ENCODE measurements around the gene RIPK1. TPM values are rescaled to one million over a fixed set of nuclear protein-coding genes. Genes with fewer than 3 reads are reported as not detected.

Gene RIPK1
- total RNA-seq, 1 donor from 2014 or later = 18.4 TPM

DNA sequence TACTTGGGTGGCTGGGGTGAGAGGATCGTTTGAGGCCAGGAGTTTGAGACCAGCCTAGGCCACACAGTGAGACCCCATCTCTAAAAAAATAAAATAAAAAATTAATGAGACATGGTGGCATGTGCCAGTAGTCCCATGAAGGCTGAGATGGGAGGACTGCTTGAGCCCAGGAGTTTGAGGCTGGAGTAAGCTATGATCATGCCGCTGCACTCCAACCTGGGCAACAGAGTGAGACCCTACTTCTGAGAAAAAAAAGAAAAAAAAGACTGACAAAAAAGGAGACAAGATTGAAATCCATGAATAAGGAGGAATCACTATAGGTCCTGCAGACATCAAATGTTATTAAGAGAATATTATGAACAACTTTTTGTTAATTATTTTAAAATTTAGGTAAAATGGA is 26.5 kb downstream of the RIPK1 start:
- peaks cover 33% of the 10 kb centered on the region for H3K36me3 Mint-ChIP-seq

DNA sequence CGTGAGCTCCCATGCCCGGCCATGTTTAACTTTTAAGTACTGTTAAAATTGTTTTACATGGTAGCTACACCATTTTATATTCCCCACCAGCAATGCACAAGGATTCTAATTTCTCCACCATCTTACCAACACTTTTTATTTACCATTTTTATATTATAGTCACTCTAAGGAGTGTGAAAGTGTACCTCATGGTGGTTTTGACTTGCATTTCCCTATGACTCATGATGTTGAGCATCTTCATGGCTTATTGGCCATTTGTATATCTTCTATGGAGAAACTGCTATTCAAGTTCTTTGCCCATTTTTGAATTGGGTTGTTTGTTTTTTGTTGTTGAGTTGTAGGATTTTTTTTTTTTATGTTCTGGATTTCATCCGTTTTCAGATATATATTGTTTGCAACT is 34.6 kb downstream of the RIPK1 start:
- Mint-ChIP-seq H3K9me3 (no peaks in the 10 kb centered on the region), H3K27me3 (ENCODE audit: low read depth) (no peaks in the 10 kb centered on the region), H3K27ac (no peak overlapping the region), H3K4me1 (no peaks in the 10 kb centered on the region), H3K4me3 (no peak overlapping the region), H3K36me3 (peaks cover 42% of the 10 kb centered on the region)
- DNase-seq (ENCODE audit: low spot score in 2 of 2, unreplicated experiment in 2 of 2) = no peak
- TF ChIP-seq, protein P1, sequence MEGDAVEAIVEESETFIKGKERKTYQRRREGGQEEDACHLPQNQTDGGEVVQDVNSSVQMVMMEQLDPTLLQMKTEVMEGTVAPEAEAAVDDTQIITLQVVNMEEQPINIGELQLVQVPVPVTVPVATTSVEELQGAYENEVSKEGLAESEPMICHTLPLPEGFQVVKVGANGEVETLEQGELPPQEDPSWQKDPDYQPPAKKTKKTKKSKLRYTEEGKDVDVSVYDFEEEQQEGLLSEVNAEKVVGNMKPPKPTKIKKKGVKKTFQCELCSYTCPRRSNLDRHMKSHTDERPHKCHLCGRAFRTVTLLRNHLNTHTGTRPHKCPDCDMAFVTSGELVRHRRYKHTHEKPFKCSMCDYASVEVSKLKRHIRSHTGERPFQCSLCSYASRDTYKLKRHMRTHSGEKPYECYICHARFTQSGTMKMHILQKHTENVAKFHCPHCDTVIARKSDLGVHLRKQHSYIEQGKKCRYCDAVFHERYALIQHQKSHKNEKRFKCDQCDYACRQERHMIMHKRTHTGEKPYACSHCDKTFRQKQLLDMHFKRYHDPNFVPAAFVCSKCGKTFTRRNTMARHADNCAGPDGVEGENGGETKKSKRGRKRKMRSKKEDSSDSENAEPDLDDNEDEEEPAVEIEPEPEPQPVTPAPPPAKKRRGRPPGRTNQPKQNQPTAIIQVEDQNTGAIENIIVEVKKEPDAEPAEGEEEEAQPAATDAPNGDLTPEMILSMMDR (IDR thresholded peaks at IDR 0.05; ENCODE audit: unreplicated experiment) = no peak

More for the DNA sequence above, 26.5 kb downstream of the RIPK1 start:
- no peak for DNase-seq (ENCODE audit: low spot score in 2 of 2, unreplicated experiment in 2 of 2)
- H3K27ac Mint-ChIP-seq = no peak overlapping the region
- no peaks in the 10 kb centered on the region for H3K27me3 Mint-ChIP-seq (ENCODE audit: low read depth)
- TF ChIP-seq, protein P1 (IDR thresholded peaks at IDR 0.05; ENCODE audit: unreplicated experiment) = no peak
- H3K4me3 Mint-ChIP-seq = no peak overlapping the region
- peaks cover 5% of the 10 kb centered on the region for H3K9me3 Mint-ChIP-seq
- peaks cover 6% of the 10 kb centered on the region for H3K4me1 Mint-ChIP-seq

DNA sequence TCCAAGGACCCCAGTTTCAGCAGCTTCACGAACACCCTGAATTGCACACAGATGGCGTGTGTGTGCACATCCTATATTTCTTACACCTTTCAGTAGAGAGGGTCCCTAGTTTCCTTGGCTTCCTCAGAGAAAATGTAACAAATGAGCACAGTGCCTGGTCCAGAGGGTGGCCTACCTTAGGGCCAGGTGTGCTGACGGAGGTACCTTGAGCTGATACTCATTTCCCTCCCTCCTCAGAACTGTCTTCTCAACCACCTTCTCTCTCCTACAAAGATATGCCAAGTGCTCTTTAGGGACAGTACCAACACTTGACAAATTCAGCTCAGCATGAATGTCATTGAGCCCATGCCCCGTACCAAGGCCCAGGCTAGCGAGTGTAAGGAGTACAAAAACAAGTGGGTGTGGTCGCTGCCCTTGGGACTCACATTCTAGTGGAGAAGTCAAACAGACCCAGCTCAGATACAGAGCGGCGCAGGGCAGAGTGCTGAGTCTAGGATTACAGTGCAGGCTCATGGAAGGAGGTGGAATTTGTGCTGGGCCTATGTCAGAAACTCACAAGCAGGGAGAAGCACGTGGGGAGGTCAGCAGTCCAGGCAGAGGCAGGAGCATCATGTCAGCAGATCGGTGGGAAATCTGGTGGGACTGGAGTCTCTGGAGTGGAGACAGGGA is 40.6 kb downstream of the RIPK1 start:
- no peaks in the 10 kb centered on the region for H3K4me1 Mint-ChIP-seq
- DNase-seq (ENCODE audit: low spot score in 2 of 2, unreplicated experiment in 2 of 2) = no peak
- H3K9me3 Mint-ChIP-seq = no peaks in the 10 kb centered on the region
- TF ChIP-seq, protein P1 (IDR thresholded peaks at IDR 0.05; ENCODE audit: unreplicated experiment) = no peak
- no peaks in the 10 kb centered on the region for H3K27me3 Mint-ChIP-seq (ENCODE audit: low read depth)
- H3K27ac Mint-ChIP-seq = no peak overlapping the region
- H3K4me3 Mint-ChIP-seq = no peak overlapping the region
- H3K36me3 Mint-ChIP-seq = peaks cover 44% of the 10 kb centered on the region

DNA sequence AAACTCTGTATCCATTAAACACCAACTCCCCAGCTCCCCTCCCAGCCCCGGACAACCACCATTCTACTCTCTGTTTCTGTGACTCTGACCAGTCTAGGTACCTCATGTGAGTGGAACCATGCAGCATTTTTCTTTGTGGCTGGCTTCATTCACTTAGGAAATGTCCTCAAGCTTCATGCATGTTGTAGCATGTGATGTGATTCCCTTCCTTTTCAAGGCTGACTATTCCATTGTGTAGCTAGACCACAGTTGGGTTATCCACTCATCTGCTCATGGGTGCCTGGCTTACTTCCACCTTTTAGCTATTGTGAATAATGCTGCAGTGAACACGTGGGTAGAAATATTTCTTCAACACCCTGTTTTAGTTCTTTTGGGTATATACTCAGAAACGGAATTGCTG is 41.5 kb downstream of the RIPK1 start:
- Mint-ChIP-seq H3K27me3 (ENCODE audit: low read depth) (no peaks in the 10 kb centered on the region), H3K27ac (no peak overlapping the region), H3K9me3 (no peaks in the 10 kb centered on the region), H3K4me3 (no peak overlapping the region), H3K4me1 (no peaks in the 10 kb centered on the region), H3K36me3 (peaks cover 40% of the 10 kb centered on the region)
- TF ChIP-seq, protein P1 (IDR thresholded peaks at IDR 0.05; ENCODE audit: unreplicated experiment) = no peak
- DNase-seq (ENCODE audit: low spot score in 2 of 2, unreplicated experiment in 2 of 2) = no peak

DNA sequence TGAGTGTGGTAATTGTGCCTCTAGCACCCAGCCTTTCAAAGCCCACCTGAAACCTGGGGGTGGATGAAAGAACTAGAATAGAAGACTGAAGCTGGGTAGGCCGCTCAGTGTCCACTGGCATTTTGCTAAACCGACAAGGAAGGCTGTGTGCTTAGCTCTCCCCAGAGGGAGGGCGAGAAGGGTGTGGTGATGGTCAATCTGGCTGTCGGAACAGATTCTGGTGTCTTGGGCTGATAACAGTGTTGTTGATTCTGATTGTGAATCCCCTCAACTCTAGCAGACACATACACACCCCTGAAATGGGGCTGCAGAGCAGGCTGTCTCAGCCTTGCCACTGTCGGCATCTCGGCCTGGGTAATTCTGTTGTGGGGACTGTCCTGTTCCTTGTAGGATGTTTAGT is 46.1 kb downstream of the RIPK1 start:
- TF ChIP-seq, protein P1 (IDR thresholded peaks at IDR 0.05; ENCODE audit: unreplicated experiment) = no peak
- peaks cover 22% of the 10 kb centered on the region for H3K36me3 Mint-ChIP-seq
- H3K9me3 Mint-ChIP-seq = no peaks in the 10 kb centered on the region
- H3K4me3 Mint-ChIP-seq = no peak overlapping the region
- DNase-seq (ENCODE audit: low spot score in 2 of 2, unreplicated experiment in 2 of 2) = no peak
- H3K4me1 Mint-ChIP-seq = peaks cover 12% of the 10 kb centered on the region
- H3K27ac Mint-ChIP-seq = no peak overlapping the region
- no peaks in the 10 kb centered on the region for H3K27me3 Mint-ChIP-seq (ENCODE audit: low read depth)
